Osteocyte (in vitro differentiated cells): Measurements from ENCODE around the gene TRIM47. TPM values are rescaled to one million over a fixed set of nuclear protein-coding genes. Genes with fewer than 3 reads are reported as not detected.

Experiments used
- DNase-seq: peaks from one replicate; pipeline ENCODE4 v3.0.0; 2021; ENCODE audit warnings: mixed read lengths; ENCODE audit not compliant: unreplicated experiment; ENCODE audit errors: extremely low spot score
- H3K27ac Mint-ChIP-seq: one replicate; pipeline ENCODE4 v1.8.0; 2021; ENCODE audit warnings: mild to moderate bottlenecking, mixed read lengths; ENCODE audit not compliant: unreplicated experiment
- H3K27me3 Mint-ChIP-seq: one replicate; pipeline ENCODE4 v1.8.0; 2021; ENCODE audit warnings: mixed read lengths; ENCODE audit not compliant: unreplicated experiment
- H3K36me3 Mint-ChIP-seq: one replicate; pipeline ENCODE4 v1.8.0; 2021; ENCODE audit warnings: mixed read lengths; ENCODE audit not compliant: unreplicated experiment
- H3K4me1 Mint-ChIP-seq: one replicate; pipeline ENCODE4 v1.8.0; 2021; ENCODE audit warnings: mixed read lengths; ENCODE audit not compliant: unreplicated experiment
- H3K4me3 Mint-ChIP-seq: one replicate; pipeline ENCODE4 v1.8.0; 2021; ENCODE audit warnings: mild to moderate bottlenecking, moderate library complexity, mixed read lengths; ENCODE audit not compliant: unreplicated experiment
- H3K9me3 Mint-ChIP-seq: one replicate; pipeline ENCODE4 v1.8.0; 2021; ENCODE audit warnings: mixed read lengths; ENCODE audit not compliant: unreplicated experiment
- CTCF ChIP-seq: fragments of 200-600 bp; sonication (generic); IDR thresholded peaks from 2 replicates; pipeline ENCODE4 v1.5.0; 2021; ENCODE audit warnings: antibody characterized with exemption, mild to moderate bottlenecking, moderate library complexity
- total RNA-seq: library from RNA; stranded (reverse); gene quantifications from 2 replicates; pipeline ENCODE4 v1.2.1, GENCODE V29; 2021

The TRIM47 gene
- total RNA-seq, 1 donor from 2014 or later = 33.3 TPM

GRCh38 chr17:75845058-75845711 is 33.2 kb downstream of the TRIM47 start:
- H3K4me1 Mint-ChIP-seq = peaks cover 23% of the 10 kb centered on the region
- no peak overlapping the region for H3K4me3 Mint-ChIP-seq
- H3K9me3 Mint-ChIP-seq = no peaks in the 10 kb centered on the region
- DNase-seq = peak; percentile 85
- no peaks in the 10 kb centered on the region for H3K27me3 Mint-ChIP-seq
- H3K27ac Mint-ChIP-seq = peak overlapping the region; percentile 85
- TF ChIP-seq CTCF = peak; percentile 57
- peaks cover 27% of the 10 kb centered on the region for H3K36me3 Mint-ChIP-seq

GRCh38 chr17:75844530-75845057 is 33.8 kb downstream of the TRIM47 start:
- TF ChIP-seq CTCF = no peak
- H3K9me3 Mint-ChIP-seq = no peaks in the 10 kb centered on the region
- H3K27me3 Mint-ChIP-seq = no peaks in the 10 kb centered on the region
- H3K4me3 Mint-ChIP-seq = no peak overlapping the region
- peaks cover 23% of the 10 kb centered on the region for H3K4me1 Mint-ChIP-seq
- H3K27ac Mint-ChIP-seq = no peak overlapping the region
- H3K36me3 Mint-ChIP-seq = peaks cover 24% of the 10 kb centered on the region
- peak; percentile 84 for DNase-seq

- Mint-ChIP-seq H3K36me3 (peaks cover 19% of the 10 kb centered on the region), H3K27ac (peak within 1 kb of the TSS; percentile 85), H3K4me1 (peaks cover 23% of the 10 kb centered on the region), H3K27me3 (no peaks in the 10 kb centered on the region), H3K9me3 (no peaks in the 10 kb centered on the region), H3K4me3 (no peak within 1 kb of the TSS)
- TF ChIP-seq CTCF = no peak
- DNase-seq = peak; percentile 81
Measured at GRCh38 chr17:75843577-75844529, 34.5 kb downstream of the TRIM47 start, which contains the start of gene UNC13D. UNC13D (minus strand) TSS chr17:75844404; CDS start chr17:75844337, 67 bp downstream.

- H3K9me3 Mint-ChIP-seq = no peaks in the 10 kb centered on the region
- no peaks in the 10 kb centered on the region for H3K27me3 Mint-ChIP-seq
- H3K27ac Mint-ChIP-seq = no peak overlapping the region
- no peak for DNase-seq
- H3K4me3 Mint-ChIP-seq = no peak overlapping the region
- H3K36me3 Mint-ChIP-seq = peaks cover 15% of the 10 kb centered on the region
- TF ChIP-seq CTCF = no peak
- H3K4me1 Mint-ChIP-seq = peaks cover 23% of the 10 kb centered on the region
Measured at GRCh38 chr17:75842963-75843576, 35.3 kb downstream of the TRIM47 start.
